Epithelial cell of esophagus (primary cell): ENCODE measurements around the gene TNN.

Source experiments
- DNase-seq: peaks from one replicate; pipeline ENCODE4 v3.0.0; 2010; ENCODE audit warnings: low read depth
- H3K4me3 ChIP-seq: 2 replicates; pipeline ENCODE4 v1.5.1; 2011; ENCODE audit warnings: mild to moderate bottlenecking, low read length, control low read depth
- CTCF ChIP-seq: IDR thresholded peaks from 2 replicates; pipeline ENCODE4 v1.5.1; 2011; ENCODE audit warnings: low read depth, mild to moderate bottlenecking, low read length, control low read depth, inconsistent platforms; ENCODE audit not compliant: insufficient read depth; ENCODE audit errors: missing control alignments

Gene TNN

DNA sequence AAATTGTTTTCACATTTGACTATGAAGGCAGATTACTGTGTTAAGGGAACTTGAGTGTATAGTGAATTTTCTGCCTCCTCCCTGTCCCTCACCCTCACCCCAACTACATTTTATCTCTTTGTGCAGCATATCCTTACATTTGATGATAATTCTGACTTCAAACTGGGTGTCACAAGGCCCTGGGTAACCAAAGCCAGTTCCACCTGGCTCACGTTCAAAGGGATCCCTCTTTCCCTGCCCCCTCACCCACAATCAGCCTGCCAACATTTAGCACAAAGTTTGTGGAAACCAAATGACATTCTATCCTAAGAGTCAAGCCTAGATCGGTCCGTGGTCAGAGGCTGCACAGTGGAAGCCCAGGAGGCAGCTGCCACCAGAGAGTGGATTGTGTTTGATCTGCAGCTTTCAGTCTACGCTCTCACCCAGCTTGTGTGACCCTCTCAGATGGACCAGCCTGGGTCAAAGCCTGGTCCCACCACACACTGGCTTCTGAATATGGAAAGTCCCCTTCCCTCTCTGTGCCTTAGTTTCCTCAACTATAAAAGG is 114.6 kb downstream of the TNN start:
- no peak for TF ChIP-seq CTCF
- H3K4me3 ChIP-seq: no peak overlapping the region
- no peak for DNase-seq

GRCh38 chr1:175183586-175183985 is 116.0 kb downstream of the TNN start:
- DNase-seq: no peak
- no peak for TF ChIP-seq CTCF
- no peak overlapping the region for H3K4me3 ChIP-seq

- H3K4me3 ChIP-seq: no peak overlapping the region
- no peak for TF ChIP-seq CTCF
- DNase-seq: no peak
Measured at GRCh38 chr1:175185903-175186302, 118.3 kb downstream of the TNN start.

DNA sequence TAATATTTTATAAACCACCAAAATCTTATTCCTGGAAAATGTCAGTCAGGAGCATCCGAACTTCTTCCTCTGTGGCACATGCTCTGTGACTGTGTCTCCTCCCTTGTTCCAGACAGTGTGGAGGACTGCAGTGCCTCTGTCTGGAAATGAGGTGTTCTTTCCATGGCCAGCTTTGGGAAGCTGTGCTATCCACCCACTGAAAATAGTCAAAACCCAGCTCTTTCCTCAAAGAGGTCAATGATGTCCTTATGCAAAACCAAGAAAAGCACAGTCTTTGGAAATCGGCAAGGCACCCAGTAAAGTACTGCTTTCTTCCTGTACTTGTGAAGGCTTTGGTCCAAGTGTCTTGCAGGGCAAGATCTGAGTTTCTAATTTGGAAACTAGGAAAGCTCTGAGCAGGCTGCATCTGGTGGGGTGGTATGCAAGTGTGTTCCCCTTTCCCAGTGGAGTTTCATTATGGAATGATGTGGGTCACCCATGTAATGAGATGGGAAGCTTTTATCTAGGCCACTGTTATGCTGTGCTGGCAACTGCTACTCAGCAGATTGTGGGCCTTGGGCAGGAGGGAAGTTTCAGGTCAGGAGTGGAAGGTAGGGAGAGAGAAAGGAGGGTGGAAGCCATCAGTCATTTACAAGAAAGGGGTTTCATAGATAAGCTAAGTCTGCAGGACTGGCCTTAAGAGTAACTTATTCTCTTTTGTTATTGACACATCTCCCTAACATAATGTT is 119.0 kb downstream of the TNN start:
- no peak for DNase-seq
- H3K4me3 ChIP-seq: no peak overlapping the region

GRCh38 chr1:175188936-175189335 is 121.3 kb downstream of the TNN start:
- no peak for TF ChIP-seq CTCF

More for the DNA sequence above, 119.0 kb downstream of the TNN start:
- no peak for TF ChIP-seq CTCF

DNA sequence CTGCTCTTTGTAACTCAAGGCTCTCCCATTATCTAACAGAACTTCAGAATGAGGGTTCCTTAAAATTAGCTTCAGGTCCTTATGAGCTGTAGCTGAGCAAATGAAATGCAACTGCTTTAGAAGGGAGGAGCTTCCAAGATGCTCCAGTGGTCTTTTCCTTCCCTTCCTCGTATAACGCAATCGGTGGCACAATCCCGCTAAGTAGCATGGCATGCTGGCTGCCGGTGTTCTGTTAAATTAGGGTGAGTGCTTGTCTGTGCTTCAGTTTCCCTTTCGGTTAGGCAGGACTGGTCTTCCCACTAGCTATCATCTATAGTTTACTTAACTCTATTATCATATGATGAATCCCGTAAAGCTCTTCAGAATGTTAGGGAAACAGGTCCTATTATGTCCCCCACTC is 124.0 kb downstream of the TNN start:
- DNase-seq: peak; percentile 39
- peak overlapping the region; percentile 63 for H3K4me3 ChIP-seq
- TF ChIP-seq CTCF: no peak

More at GRCh38 chr1:175188936-175189335, 121.3 kb downstream of the TNN start:
- no peak overlapping the region for H3K4me3 ChIP-seq
- no peak for DNase-seq
